NCI-H345 (cell line): Measurements from ENCODE around the gene GABRQ.

ENCODE experiments used
- DNase-seq: peaks from one replicate; lab custom pipeline; 2025; lab: John Stamatoyannopoulos, UW

Gene GABRQ

DNA sequence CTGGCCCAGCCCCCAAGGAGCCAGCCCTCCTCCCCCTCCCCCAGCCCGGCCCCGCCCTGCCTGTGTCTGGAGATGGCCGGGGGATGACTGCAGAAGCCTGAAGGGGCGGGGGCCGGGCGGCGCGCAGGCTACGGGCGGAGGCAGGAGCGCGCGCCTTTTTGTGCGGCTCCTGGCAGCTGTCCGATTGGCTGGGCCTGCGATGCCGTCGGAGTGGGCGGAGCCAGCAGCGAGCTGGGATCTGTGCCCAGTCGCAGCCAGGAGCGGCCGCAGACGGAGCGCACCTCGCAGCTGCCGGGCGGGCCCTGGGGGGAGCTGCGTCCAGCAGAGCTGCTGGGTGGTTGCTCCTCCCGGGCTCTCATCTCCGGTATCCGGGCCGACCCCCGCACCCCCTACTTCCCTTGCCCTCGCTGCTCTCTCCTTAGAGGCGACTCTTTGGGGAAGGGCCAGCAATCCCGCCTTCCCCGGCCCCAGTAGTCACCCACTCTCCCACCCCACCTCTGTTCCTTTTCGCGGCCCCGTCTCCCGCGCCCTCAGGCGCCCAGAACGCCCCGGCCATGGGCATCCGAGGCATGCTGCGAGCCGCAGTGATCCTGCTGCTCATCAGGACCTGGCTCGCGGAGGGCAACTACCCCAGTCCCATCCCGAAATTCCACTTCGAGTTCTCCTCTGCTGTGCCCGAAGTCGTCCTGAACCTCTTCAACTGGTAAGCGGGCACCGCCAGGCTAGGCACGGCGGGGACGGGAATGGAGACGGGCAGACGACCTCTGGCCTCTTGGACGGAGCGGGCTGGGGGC, at the start of gene GABRQ:
Gene GABRQ (plus strand): TSS at position 247 of the 794 bp plus-strand sequence. CDS start 308 bp downstream, at position 555.
- DNase-seq: peak; percentile 86

DNA sequence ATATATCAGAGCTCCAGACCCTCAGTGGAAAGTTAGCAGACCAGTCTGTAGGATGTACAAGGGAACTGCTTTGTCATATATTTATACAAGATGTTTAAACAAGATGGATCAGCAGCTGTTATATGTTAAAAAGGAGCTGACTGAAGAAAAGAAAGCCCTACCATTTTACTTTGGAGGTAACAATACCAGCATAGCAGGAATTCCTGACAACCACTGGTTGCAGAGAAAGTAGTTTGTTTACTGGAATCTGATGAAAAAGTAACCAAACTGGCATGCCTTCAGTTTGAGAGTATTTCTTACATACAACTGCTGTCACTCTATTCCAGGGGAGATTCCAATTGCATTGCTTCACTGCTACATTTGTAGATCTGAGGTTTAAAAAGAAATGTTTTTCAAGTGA, 49.5 kb upstream of the GABRQ start:
- no peak for DNase-seq

- peak; percentile 58 for DNase-seq
Observed at GRCh38 chrX:152600853-152601633, 36.7 kb upstream of the GABRQ start.

GRCh38 chrX:152601848-152602616, 35.7 kb upstream of the GABRQ start:
- DNase-seq: peak; percentile 18

GRCh38 chrX:152614791-152615190, 22.9 kb upstream of the GABRQ start:
- no peak for DNase-seq

DNA sequence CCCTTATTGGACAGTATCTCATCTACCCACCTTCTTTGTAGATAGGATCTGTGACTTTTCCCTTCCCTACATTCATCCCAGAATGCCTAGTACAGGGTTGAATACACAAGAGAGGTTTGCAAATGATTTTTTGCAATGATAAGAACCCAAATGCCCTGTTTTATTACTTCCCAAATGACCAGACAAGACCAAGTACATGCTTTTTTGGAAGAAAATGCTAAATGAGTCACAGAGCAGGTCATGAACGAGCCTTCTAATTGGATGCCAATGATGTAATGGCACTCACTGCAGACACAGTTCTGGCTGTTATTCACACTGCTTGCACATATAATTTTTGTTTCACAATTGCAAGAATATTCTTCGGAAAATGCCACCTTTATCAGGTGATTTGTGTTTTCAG, 17.8 kb upstream of the GABRQ start:
- no peak for DNase-seq

- peak; percentile 47 for DNase-seq
Observed at GRCh38 chrX:152632445-152633097, 5.1 kb upstream of the GABRQ start.

- DNase-seq: peak; percentile 41
Observed at GRCh38 chrX:152635941-152636340, 1.8 kb upstream of the GABRQ start.

- DNase-seq: no peak
Observed at GRCh38 chrX:152638443-152638904, 779 bp downstream of the GABRQ start.

DNA sequence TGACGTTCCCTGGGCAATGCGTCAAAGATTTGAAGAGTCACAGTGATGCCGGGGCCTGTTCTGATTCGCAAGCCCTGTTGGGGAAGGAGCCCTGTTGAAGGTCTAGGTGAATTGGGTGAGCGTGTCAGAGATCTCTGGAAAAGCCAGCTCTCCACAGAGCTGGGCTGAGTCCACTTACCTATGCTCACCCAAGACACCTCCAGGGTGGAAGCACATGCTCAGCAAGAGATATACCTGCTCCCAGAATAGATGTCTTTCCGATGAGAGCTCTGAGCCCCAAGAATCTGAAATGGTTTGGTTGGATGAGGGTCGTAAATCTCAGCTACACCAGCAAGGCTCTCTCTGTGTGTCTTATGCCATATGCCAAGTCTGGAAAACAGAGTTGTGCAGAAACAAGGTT, 1.7 kb downstream of the GABRQ start:
- no peak for DNase-seq

DNA sequence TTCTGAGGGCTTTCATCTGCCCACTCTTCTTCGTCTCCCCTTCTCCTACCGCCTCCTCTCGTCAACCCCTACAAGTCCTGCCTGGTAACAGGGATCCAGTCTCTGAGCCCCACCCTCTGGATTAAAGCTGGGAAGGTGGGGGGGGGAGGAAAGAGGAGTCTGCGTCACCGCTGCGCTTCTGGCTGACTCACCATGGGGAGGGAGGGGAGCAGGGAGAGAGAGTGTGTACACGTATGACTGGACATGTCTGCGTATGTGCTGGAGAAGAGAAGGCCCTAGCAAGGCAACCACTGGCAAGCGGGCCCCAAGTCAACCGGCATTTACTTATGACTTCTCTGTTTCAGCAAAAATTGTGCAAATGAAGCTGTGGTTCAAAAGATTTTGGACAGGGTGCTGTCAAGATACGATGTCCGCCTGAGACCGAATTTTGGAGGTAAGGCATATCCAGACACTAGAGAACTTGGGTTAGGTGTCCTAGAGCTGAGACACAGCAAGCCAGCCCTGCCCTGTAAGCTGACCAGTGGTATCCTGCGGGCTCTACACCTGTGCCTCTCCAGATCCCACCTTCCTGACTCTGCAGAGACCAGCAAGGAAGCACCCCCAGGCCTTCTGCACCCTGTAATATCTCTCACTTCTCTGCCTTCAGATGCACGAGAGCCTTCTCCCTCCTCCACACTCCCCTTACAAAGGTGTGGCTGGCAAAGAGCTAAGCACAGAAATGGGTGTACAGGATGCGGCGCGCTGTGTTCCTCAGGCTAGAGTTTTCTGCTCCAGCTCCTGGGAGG, 2.5 kb downstream of the GABRQ start:
- no peak for DNase-seq

DNA sequence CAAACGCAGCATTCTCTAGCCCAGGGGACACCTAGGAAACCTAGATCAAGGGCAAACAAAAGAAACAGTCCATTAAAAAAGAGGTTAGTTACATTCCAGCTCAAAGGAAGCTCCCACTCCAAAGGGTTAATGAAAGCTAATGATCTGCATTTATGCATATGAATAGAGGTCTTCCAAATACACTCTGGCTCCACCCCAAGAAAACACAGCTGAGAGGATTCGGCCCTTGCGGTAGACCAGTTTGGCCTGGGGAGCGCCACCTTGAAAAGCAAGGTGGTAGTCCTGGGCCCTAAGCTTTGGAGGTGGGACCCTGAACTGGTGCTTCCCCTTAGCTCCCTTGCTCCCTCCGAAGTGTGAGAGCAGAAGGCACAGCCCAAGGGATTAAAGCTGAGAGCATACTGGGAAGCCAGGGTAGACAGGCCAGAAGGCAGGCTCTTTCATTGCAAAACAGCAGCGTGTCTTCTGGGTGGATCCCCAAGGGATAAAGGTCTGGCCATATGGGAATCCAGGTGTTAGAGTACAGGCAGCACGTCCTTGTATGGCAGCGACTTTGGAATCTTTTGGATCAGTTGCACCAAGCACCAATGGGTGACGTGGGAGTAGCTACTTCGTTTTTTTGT, 3.7 kb downstream of the GABRQ start:
- DNase-seq: no peak

DNA sequence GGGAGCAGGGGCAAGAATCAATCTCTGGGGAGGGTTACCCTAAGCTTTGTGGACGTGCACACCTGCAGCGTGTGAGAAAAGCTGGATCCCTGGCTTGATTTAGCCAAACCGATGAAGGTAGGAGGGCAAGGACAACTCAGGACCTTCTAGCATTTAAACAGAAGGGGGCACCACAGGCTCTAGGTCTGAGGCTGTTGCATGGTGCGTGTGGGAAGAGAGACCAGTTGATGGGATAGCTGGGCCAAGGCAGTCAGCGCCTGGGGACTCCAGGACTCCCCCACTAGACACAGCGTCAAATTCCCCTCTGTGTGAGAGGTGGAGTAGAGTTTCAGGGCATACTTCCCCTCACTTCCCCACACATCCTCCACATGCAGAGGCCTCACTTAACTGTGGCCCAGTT, 4.3 kb downstream of the GABRQ start:
- no peak for DNase-seq

- DNase-seq: no peak
Observed at GRCh38 chrX:152642931-152643564, 5.4 kb downstream of the GABRQ start.

- DNase-seq: no peak
Observed at GRCh38 chrX:152646961-152647360, 9.3 kb downstream of the GABRQ start.

- DNase-seq: no peak
Observed at GRCh38 chrX:152647978-152648377, 10.3 kb downstream of the GABRQ start.

DNA sequence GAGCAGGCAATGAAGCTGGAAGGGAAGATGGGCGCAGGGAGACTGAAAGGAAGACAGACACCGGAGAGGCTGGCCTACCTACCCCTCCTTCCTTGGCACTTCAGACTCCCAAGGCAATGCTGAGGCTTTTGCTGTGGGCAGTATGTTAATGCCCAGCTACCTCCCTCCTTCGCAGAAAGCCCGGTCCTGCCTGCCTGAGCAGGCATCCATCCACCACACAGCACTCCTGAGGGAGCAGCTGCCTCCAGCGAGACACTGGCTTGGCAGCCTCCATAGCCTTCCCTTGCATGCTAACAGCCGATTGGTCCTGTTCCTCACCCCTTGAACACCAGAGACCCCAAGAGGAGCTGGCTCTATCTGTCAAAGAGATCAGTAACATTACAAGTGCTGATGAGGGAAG, 14.4 kb downstream of the GABRQ start:
- no peak for DNase-seq

- DNase-seq: no peak
Observed at GRCh38 chrX:152652467-152652866, 14.8 kb downstream of the GABRQ start.

GRCh38 chrX:152656087-152656486, 18.4 kb downstream of the GABRQ start:
- DNase-seq: no peak

DNA sequence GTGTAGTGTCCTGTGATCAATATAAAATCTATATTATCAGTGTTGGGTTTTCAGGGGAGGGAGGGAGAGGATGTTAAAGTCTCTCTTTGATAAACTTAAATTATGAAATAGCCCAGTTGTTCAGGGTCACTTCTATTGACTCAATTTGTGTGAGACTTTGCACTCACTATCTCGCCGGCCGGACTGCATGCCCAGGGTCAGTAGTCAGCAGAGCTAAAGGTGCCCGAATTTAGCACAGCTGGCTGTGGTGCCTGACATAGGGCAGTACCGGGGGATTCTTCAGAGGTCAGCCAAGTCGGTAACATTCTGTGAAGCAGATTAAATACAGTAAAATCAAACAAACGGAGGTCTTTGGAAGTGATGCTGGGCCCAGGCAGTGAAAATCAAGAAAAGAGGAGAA, 19.2 kb downstream of the GABRQ start:
- DNase-seq: no peak
